GM21526 (cell line): ENCODE measurements around the gene JAG1.

ENCODE experiments used
- ATAC-seq: cut with Tn5 transposase; IDR thresholded peaks from one replicate; pipeline ENCODE4 v1.9.1; 2021; ENCODE audit warnings: moderate library complexity; ENCODE audit not compliant: unreplicated experiment, low FRiP score

JAG1 gene

DNA sequence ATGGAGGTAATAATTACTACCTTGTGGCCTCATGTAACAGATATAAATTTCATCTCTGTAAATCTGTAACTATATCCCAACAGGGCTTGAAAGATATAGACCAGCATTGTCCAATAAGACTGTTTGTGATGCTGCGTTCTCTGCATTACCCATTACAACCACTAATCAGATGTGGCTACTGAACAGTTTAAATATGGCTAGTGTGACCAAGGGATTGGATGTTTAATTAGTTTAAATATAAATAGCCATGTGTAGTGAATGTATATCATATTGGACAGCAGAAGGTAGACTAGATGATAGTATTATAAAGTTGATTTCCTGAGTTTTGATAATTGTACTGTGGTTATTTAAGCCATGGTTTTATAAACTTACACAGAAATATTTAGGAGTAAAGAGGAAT lies 27.8 kb upstream of the JAG1 start:
- ATAC-seq: no peak

DNA sequence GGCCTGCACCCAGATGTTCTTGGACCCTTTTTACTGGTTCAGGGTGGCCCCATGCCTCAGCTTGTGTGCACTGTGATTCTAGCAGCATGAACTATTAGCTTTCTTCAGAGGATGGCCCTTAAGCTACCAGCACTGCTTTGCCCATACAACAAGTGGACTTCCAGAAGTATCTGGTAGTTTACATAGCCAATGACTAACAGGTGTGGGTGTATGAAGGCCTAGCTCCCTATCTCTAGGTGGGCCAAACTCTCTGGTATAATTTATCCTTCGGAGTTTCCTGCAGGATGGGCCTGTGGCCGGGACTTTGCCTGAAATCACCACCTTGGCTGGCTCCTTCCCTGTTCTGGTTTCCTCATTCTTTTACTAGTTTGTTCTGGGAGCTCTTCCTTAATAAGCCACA lies 26.1 kb upstream of the JAG1 start:
- no peak for ATAC-seq

DNA sequence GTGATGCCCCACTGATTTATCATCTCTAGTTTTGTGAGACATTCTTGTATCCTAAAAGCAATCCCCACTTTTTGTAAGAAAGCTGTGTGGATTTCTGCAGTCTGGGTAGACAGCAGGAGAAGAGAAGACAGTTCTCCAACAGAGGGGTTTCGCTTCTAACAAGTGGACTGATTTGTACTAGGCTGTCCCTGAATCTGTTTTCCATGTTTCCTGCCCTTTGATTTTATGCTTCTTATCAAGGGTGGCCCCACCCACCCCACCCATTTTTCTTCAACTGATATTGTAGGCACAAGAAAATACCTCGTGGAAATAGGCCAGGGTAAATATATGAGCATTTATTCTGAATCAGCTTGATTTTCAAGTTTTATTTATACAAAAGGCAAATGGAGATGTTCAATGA lies 25.7 kb upstream of the JAG1 start:
- no peak for ATAC-seq

DNA sequence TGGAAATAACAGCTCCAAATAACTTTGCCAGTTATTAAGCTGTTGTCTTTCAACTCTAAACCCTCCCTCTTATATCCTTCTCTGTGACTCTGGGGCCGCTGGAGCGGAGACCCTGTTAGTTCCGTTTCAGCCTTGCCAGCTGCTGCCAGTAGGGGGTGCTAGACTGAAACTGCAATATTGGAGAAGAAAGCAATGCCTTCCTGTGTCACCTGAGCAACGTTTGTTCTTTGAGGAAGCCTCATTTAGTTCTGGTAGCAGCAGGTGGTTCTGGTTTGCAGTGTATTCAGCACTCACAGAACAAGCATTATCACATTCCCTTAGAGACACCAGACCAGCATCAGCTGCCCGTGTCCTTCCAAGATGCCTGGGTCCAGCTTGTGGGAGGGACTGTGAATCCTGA lies 22.9 kb upstream of the JAG1 start:
- ATAC-seq: no peak

DNA sequence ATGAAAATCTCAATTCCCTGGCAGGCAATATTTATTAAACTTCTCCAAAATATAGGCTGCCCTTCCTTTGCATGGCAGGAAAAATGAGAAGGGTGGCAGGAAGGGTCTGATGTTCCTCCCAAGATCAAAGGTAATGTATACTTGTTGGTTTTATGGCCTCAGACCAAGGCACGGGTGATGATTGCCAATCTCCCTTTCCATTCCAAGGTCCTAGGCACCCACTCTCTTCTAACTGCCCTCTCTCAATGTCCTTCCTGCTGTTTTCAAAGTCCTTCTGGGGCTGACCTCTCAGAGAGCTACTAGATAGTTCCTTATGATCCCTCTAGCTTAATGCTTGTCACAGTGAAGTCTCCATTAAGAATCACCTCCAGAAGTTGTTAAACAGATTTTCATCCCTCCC lies 15.6 kb upstream of the JAG1 start:
- ATAC-seq: no peak

DNA sequence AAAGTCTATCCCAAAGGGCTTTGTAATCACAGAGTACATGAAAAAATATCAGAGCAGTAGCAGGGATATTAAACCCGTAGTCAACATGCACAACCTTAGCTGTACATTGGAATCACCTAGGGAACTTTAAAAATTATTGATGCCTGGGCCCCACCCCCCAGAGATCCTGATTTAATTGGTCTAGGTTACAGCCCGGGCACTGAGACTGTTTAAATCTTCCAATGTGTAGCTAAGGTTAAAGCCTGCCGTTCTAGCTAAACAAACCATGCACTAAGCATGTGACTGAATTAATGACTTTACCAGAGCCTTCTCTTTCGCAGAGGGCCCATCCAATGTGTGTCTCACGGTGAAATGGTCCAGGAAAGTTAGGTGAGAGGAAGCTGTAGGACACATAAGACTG lies 14.1 kb upstream of the JAG1 start:
- ATAC-seq: no peak

DNA sequence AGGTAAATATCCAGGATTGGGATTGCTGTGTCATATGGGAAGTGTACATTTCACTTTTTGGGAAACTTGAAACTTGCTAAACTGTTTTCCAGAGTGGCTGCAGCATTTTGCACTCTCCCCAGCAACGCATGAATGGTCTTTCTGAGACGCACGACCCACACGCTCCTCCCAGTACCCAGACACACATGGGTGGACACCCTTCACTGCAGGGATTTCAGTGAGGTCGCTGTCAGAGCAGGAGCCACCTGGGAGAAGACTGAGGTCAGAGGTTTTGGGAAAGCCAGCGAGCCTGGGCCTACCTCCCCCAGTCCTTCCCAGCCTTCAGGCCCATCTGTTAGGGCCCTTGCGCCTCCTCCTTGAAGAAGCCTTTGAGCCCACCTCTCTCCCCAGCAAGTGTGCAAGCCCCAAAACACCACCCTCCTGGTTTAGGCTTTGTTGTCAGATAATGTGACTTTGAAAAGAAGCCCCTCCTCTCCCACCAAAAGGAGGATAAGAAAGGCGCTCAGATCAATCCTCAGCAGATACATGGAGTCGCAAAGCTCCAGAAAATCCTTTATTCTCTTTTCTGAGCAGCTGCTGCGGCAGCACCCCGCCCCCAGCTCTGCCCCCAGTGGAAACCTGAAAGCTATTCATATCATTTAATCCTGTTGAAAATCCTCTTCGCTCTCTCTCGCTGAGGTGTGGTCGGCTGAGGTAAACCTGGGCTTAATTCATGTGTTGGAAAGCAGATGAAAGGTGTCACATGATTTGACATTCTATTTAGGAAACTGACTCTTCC lies 12.7 kb upstream of the JAG1 start:
- ATAC-seq: no peak

DNA sequence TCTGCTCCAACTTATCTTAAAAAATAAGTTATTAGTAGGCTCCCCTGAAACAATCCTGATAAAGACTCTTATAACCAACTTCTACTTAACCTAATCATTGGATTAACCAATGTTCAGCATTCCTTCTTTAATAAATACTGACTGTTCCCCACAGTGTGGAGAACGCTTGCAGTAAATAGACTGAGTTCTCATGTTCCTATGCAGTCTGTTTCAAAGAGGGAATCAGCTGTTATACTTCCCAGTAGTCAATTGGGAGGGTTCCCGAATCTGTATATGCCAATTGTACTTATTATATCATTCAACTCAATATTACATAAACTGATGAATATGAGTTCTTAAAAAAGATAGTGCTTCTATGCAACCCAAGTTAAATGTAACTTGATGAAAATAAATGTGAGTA lies 9.7 kb upstream of the JAG1 start:
- ATAC-seq: no peak

DNA sequence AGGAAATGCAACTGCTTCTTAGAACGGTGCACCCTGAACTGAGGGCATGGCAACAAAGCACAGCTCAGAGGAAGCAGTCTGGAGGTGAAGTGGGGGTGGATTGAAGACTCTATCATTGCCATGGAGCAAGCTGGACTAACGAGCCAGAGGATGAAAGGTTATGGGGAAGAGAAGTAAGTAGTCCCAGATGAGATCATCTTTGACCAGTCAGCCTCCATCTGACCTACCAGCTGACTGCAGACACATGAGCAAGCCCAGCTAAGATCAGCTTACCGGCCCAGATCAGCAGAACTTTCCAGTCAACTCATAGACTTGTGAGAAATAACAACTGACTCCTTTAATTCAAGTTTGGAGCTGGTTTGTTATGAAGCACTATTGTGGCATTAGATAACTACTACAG lies 9.1 kb upstream of the JAG1 start:
- ATAC-seq: no peak

DNA sequence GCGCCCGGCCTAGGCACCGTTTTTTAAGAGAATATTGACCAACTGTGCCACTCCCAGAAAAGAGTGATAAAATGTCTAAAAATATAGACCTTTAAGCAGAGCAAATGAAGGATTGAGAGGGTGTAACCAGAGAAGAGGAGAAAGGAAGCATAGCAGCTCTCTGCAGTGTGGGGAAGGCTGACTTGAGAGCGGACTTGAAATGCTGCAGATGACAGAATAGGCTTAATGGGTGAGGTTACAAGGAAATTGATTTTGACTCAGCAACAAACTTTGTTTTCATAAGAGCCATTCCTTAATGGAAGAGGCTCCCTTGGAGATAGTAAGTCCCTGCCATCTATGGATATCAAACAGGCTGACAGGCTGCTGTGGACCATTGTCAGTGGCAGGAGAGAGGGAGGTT lies 7.7 kb upstream of the JAG1 start:
- ATAC-seq: no peak

DNA sequence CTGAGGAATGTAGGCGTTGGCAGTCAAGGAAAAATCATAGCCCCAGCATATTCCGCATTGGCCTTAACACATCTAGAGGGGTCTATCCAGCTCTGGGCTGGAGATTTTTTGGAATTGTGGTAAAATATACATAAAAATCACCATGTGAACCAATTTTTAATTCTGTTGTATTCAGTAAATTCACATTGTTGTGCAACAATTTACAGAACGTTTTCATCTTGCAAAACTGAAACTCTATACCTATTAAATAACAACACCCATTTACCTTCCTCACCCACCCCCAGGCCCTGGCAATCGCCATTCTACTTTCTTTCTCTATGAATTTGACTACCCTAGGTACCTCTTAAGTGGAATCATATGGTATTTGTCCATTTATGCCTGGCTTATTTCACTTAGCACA lies 6.8 kb upstream of the JAG1 start:
- ATAC-seq: no peak

DNA sequence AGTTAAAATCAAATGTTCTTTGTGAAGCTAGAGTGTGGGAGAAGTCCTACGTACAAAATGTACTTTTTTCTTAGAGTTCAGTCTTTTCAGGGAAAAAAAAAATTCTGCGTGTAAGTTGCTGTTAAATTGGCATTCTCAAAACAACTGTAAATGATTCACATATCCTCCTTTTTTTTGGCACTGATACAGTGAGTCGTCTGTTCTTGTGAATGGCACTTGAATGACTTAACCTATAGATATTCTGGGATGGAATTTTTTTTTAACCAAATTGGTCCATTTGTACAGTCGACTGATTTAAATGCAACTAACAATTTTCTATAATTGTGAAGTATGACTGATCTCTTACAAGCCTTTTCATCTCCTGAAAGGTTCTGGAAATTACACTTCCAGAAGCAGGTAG lies 5.5 kb upstream of the JAG1 start:
- ATAC-seq: no peak

DNA sequence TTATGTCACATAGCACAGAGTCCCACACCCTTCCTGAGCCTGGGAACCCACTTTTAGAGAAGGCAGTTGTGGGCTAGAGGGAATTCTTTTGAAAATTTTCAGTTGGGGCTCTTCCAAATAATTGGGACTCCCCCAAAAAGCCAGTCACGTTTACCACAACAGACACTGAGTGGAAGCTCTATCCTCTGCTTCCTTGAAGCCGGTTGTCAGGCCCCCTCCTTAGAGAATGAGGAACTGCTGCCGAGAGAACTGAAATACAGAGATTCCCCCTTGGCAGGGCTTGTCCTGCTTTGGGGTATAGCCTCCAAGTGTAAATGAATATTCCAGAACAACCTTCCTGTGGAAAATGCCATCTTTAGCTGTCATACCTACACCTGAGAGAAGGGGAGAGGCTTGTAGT lies 2.7 kb upstream of the JAG1 start:
- ATAC-seq: no peak

DNA sequence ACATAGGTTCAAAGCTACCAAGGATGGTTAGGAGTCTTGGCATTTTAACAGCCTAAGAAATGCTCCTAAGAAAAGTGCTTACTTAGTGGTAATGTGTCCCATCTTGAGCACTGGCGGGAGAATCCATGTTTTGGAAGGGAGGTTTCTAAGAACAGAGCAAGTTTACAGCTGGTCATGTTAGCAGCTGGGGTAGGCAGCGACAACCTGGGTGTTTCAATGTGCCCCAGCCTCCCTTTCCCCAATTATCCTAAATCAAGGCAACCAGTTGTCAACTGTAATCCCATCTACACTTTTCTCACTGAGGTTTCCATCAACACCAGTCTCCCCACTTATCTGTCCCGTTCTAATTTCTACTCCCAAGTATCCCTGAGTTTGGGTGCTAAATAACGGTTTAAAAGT lies 1.6 kb upstream of the JAG1 start:
- ATAC-seq: no peak

DNA sequence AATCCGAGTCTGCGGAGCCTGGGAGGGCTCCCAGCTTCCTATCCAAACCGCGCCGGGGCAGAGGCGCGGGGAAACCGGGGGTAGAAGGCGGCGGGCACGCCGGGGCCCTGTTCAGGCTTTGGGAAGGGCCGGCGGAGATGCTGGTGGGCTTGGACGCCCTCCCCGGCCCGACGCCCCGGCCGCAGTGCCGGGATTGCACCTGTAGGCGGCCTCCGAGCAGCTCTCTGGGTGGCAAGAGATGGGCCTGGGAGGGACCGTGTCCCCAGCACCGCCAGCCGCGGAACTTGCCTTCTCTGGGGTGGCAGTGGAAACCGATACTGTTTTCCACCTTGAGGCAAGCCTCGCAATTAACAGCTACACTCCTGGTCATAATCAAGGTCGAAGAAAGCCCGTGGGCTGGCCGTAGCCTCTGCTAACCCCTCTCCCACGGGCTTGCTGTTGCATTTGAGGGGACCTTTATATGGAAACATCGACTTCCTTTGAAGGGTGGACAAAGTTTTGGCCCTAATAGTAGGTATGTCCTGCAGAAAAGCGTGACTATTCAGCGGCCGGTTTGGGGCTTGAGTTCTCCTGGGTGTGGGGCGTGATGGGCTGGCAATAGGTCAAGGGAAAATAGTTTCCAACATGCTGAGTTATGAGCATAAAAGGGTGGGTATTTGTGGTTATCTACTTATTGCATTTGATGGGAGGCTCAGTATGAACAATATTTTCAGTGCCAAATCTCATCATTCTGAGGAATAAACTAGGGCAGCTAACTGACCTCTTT lies 1.1 kb upstream of the JAG1 start:
- ATAC-seq: peak; percentile 42

DNA sequence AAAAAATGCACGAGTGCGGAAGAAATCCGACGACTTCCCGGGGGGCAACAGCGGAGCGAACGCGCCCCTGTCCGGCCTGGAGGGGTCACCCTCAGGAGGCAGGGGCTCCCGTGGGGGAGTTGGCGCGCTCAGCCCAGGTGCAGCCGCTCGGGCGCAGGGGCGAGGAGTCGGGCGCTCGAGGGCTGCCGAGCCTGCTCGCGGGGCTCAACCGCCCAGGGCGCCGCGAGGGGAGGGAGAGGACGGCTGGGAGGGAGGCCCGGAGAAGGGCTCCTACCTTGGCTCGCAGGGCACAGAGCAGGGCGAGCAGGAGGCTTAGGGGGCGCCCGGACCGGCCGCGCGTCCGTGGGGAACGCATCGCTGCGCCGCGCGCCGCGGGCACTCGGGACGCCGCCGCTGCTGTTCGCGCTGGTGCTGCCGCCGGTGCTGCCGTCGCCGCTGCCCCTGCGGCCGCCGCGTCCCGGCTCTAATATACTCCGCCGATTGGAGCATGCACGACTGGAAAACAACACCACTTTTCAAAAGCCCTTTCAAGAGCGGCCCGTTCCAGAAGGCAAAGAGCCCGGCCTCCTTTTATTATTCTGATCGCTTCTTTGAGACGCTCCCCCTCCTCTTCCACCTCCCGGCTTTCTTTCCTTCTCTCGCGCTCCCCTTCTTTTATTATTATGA lies 490 bp downstream of the JAG1 start:
- no peak for ATAC-seq

DNA sequence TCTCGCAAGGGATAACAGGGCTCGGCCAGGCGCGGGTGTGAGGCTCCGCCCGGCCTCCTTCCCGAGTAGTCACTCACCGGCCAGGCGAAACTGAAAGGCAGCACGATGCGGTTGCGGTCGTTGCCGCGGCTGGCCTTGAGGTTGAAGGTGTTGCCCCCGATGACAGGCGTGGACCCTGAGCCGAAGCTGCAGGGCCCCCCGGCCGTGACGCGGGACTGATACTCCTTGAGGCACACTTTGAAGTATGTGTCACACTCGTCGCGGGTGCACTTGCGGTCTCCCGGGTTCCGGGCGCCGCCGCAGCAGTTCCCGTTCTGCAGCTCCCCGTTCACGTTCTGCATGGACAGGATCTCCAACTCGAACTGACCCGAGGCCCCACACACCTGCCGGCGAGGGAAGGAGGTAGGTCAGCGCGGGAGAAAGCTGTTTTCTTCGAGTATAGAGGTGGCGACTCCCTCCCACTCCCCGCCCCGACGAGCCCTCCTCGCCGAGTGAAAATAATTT lies 1.1 kb downstream of the JAG1 start:
- ATAC-seq: no peak

DNA sequence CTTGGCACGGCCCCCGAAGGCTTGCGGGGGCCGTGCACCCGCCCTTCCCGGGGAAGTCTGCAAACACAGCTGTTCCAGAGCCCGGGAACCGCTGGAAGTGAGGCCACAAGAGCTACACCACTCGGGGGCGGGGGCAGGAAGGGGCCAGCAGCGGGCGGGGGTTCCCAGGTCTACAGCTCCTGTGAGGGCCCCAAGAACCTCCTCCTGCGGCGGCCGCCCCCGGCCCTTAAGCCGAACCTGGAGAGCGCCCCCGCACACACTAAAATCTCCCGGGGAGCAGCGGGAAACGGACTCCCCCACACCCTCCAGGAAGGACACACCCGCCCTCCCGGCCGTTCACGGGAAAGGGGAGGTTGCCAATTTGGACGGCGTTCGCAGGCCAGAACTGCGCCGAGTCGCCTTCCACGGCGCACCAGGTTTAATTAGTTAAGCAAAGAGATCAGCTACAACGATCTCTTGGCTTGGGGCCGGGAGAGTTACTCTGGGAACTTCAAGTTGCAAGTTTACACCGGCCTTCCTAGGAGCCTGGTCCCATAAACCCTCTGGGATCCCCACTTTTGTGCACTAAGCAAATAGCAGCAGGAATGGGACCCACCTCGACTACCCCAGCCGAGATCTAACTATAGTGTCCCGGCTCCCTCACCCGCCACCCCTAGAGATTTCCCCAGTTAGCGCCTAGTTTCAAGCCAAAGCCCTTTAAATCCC lies 1.7 kb downstream of the JAG1 start:
- no peak for ATAC-seq

DNA sequence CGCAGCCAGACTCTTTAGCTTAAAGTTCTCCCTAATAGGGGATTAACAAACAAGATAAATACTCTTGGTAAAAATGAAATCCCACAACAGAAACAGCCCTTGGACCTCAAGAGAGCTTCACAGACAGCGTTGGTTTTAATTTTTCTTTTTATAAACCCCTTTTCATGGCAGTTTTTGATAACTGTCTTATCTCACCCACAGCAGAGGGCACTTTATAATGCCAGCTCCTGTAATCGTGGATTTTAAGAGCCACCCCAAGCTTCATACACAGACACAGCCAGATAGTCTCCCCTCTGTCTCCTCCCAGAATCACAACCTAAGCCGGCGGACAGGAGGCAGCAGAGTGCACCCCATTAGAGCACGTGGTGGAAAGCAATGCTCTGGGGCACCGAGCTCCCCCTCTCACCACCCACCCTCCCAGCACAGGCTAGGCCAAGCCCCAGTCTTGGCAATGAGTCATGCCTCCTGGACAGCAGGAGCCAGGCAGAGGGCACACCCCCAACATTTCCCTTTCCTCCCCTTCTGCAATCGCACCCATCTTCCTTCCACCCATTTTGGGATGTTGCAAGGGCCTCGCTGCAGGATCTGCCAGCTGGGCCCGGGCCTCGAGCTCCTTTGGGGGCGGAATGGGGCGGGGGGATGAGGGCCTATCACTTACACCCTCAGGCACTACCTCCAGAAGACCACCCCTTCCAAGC lies 2.4 kb downstream of the JAG1 start:
- ATAC-seq: peak; percentile 35

DNA sequence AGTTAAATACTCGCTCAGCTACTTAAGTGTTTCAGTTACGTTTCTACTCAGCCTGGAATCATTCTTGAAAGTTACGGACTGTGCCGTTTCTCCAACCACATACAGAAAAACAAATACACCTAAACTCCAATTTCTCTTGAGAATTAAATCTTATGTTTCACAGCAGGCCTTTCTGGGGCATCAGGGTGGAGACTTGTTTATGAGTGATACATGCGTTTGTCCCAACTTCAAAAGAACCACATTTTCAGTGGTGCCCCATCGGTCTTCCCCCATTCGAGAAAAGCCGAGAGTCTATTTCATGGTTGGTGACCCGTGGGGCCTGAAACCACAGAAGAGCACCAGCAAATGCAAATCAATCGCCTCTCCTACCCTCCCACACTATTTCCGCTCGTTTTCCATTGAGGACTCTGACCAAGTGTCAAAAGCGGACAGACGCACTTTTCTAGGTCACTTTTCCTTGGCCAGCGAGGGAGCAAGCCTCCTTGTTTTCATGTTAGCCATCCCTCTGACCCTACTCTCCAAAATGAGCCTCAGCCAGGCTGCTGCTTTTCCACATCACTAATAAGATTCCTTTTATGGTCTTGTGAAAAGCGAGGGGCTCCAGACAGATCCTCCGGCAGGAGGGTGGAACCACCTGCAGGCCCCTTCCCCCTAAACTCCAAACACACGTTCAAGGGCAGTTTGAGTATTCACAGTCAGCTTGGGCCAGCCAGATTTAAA lies 3.1 kb downstream of the JAG1 start:
- peak; percentile 35 for ATAC-seq
